Measurements from ENCODE around the gene STAM2. TPM values are rescaled to one million over a fixed set of nuclear protein-coding genes. Genes with fewer than 3 reads are reported as not detected.
A peak's percentile ranks its signal among the peaks of the same experiment; 100 is the strongest.
"Not testable (repeated sequence)": the region's sequence is repeated elsewhere in the genome, so short reads cannot be mapped to it uniquely, and the experiment has no call there.

Gene STAM2
- total RNA-seq, 1 donor = 62.0 TPM

- H3K4me3 ChIP-seq (ENCODE audit: low read depth, low read length) = peak overlapping the region; percentile 64
- peak; percentile 40 for DNase-seq (ENCODE audit: low read depth)
- TF ChIP-seq CTCF (IDR thresholded peaks at IDR 0.05; ENCODE audit: insufficient read depth, low read length) = no peak
These were observed 78.2 kb downstream of the STAM2 start for GRCh38 chr2:152097290-152097800.

- TF ChIP-seq CTCF (IDR thresholded peaks at IDR 0.05; ENCODE audit: insufficient read depth, low read length) = no peak
- no peak overlapping the region for H3K4me3 ChIP-seq (ENCODE audit: low read depth, low read length)
- no peak for DNase-seq (ENCODE audit: low read depth)
These were observed 80.4 kb downstream of the STAM2 start for GRCh38 chr2:152095146-152095545.

- no peak overlapping the region for H3K4me3 ChIP-seq (ENCODE audit: low read depth, low read length)
- no peak for DNase-seq (ENCODE audit: low read depth)
- TF ChIP-seq CTCF (IDR thresholded peaks at IDR 0.05; ENCODE audit: insufficient read depth, low read length) = no peak
These were observed 81.5 kb downstream of the STAM2 start for GRCh38 chr2:152094014-152094413.

- no peak overlapping the region for H3K4me3 ChIP-seq (ENCODE audit: low read depth, low read length)
- DNase-seq (ENCODE audit: low read depth) = no peak
- no peak for TF ChIP-seq CTCF (IDR thresholded peaks at IDR 0.05; ENCODE audit: insufficient read depth, low read length)
These were observed 82.1 kb downstream of the STAM2 start for GRCh38 chr2:152093464-152093863.

- H3K4me3 ChIP-seq (ENCODE audit: low read depth, low read length) = no peak overlapping the region
- no peak for TF ChIP-seq CTCF (IDR thresholded peaks at IDR 0.05; ENCODE audit: insufficient read depth, low read length)
- DNase-seq (ENCODE audit: low read depth) = no peak
These were observed 83.5 kb downstream of the STAM2 start for GRCh38 chr2:152092095-152092494.

GRCh38 chr2:152090726-152091125 is 84.8 kb downstream of the STAM2 start:
- H3K4me3 ChIP-seq (ENCODE audit: low read depth, low read length); DNase-seq (ENCODE audit: low read depth): not testable (repeated sequence)

GRCh38 chr2:152089238-152089637 is 86.3 kb downstream of the STAM2 start:
- no peak overlapping the region for H3K4me3 ChIP-seq (ENCODE audit: low read depth, low read length)
- DNase-seq (ENCODE audit: low read depth) = no peak
- TF ChIP-seq CTCF (IDR thresholded peaks at IDR 0.05; ENCODE audit: insufficient read depth, low read length) = no peak
